ENCODE data around the gene TAF6.

TAF6 gene

GRCh38 chr7:100091411-100092181 lies 27.6 kb downstream of the TAF6 start:
- no peak for DNase-seq

GRCh38 chr7:100090527-100091410 lies 28.4 kb downstream of the TAF6 start:
- DNase-seq, result no peak

GRCh38 chr7:100089458-100090196 lies 29.5 kb downstream of the TAF6 start:
- no peak for DNase-seq

GRCh38 chr7:100088621-100089457 lies 30.3 kb downstream of the TAF6 start, which contains the start of gene COPS6:
Gene COPS6 (plus strand): TSS chr7:100088969. CDS start chr7:100088991, 22 bp downstream.
- peak; percentile 17 for DNase-seq

GRCh38 chr7:100088095-100088620 lies 31.0 kb downstream of the TAF6 start:
- no peak for DNase-seq

- no peak for DNase-seq
Measured at GRCh38 chr7:100087055-100087750, 32.0 kb downstream of the TAF6 start.

- no peak for DNase-seq
Measured at GRCh38 chr7:100085515-100085914, 33.6 kb downstream of the TAF6 start.

- DNase-seq, result no peak
Measured at GRCh38 chr7:100082978-100083377, 36.2 kb downstream of the TAF6 start.

- peak; percentile 92 for DNase-seq
Measured at GRCh38 chr7:100081535-100082102, 37.5 kb downstream of the TAF6 start, which contains the start of gene ZNF3. Gene ZNF3 (minus strand): TSS chr7:100081723. CDS start chr7:100077357, 4,366 bp downstream.

- DNase-seq, result no peak
Measured at GRCh38 chr7:100080907-100081534, 38.1 kb downstream of the TAF6 start.

- no peak for DNase-seq
Measured at GRCh38 chr7:100079024-100079560, 40.1 kb downstream of the TAF6 start.

GRCh38 chr7:100077205-100077604 lies 42.0 kb downstream of the TAF6 start:
- DNase-seq, result no peak

GRCh38 chr7:100075418-100075817 lies 43.7 kb downstream of the TAF6 start:
- DNase-seq, result no peak

GRCh38 chr7:100074841-100075240 lies 44.3 kb downstream of the TAF6 start:
- DNase-seq, result no peak

- DNase-seq, result no peak
Measured at GRCh38 chr7:100072462-100072861, 46.7 kb downstream of the TAF6 start.

- no peak for DNase-seq
Measured at GRCh38 chr7:100071018-100071723, 48.0 kb downstream of the TAF6 start.

- DNase-seq, result no peak
Measured at GRCh38 chr7:100069991-100070390, 49.2 kb downstream of the TAF6 start.

- no peak for DNase-seq
Measured at GRCh38 chr7:100066953-100067352, 52.2 kb downstream of the TAF6 start.

GRCh38 chr7:100065452-100066186 lies 53.5 kb downstream of the TAF6 start:
- no peak for DNase-seq

Data from GOT3 (cell line).